Peyer's patch (tissue), 4 donors: ENCODE results near the gene ACTN4. TPM values are rescaled to one million over a fixed set of nuclear protein-coding genes. Genes with fewer than 3 reads are reported as not detected.
A peak's percentile ranks its signal among the peaks of the same experiment; 100 is the strongest.

ENCODE experiments used
- DNase-seq, 3 donors: peaks; one replicate each; pipeline ENCODE4 v3.0.0-alpha.2; 2017 to 2019
- H3K27ac ChIP-seq, 4 donors: fragments of 200-600 bp; sonication (generic); one replicate each; pipeline ENCODE4 v1.5.1; 2016 to 2019
- H3K27me3 ChIP-seq, 2 donors: fragments of 200-600 bp; sonication (generic); one replicate each; pipeline ENCODE4 v1.5.1; 2019
- H3K36me3 ChIP-seq, 3 donors: fragments of 200-600 bp; sonication (generic); one replicate each; pipeline ENCODE4 v1.5.1; 2016 to 2019
- H3K4me1 ChIP-seq, 4 donors: fragments of 200-600 bp; sonication (generic); one replicate each; pipeline ENCODE4 v1.5.1; 2016 to 2019
- H3K4me3 ChIP-seq, 4 donors: fragments of 200-600 bp; sonication (generic); 1 replicate in 3 of 4; 2 replicates in 1 of 4; pipeline ENCODE4 v1.5.1; 2016 to 2019; ENCODE audit warnings: mild to moderate bottlenecking in 1 of 4
- H3K9me3 ChIP-seq, 4 donors: fragments of 200-600 bp; sonication (generic); one replicate each; pipeline ENCODE4 v1.5.1; 2016 to 2019; ENCODE audit warnings: mild to moderate bottlenecking in 1 of 4
- POLR2A ChIP-seq, 2 donors: fragments of 450-650 bp; IDR thresholded peaks; one replicate each; pipeline ENCODE4 v1.5.1; 2017; ENCODE audit warnings: antibody characterized with exemption in 2 of 2, mild to moderate bottlenecking in 2 of 2, moderate library complexity in 2 of 2
- total RNA-seq, 4 donors: library from RNA; depleted of rRNA; stranded (reverse); fragments of >200 nt; gene quantifications; one replicate each; pipeline ENCODE4 v1.1.0, GENCODE V29; 2016
- TF ChIP-seq, protein P1 (sequence below), 6 experiments: fragments of 450-650 bp in 4 of 6; fragments of 200-600 bp in 2 of 6; sonication (generic) in 1 of 6; IDR thresholded peaks; one replicate each; pipeline ENCODE4 v1.5.1; 2017 to 2019; ENCODE audit warnings: antibody characterized with exemption in 6 of 6, mild to moderate bottlenecking in 3 of 6, moderate library complexity in 1 of 6

ACTN4 gene
- total RNA-seq, 4 donors from 2014 or later, result 360 to 1,049 (median 814) TPM

GRCh38 chr19:38632476-38633213, 14.8 kb upstream of the ACTN4 start:
- DNase-seq, result no peak
- TF ChIP-seq, protein P1, sequence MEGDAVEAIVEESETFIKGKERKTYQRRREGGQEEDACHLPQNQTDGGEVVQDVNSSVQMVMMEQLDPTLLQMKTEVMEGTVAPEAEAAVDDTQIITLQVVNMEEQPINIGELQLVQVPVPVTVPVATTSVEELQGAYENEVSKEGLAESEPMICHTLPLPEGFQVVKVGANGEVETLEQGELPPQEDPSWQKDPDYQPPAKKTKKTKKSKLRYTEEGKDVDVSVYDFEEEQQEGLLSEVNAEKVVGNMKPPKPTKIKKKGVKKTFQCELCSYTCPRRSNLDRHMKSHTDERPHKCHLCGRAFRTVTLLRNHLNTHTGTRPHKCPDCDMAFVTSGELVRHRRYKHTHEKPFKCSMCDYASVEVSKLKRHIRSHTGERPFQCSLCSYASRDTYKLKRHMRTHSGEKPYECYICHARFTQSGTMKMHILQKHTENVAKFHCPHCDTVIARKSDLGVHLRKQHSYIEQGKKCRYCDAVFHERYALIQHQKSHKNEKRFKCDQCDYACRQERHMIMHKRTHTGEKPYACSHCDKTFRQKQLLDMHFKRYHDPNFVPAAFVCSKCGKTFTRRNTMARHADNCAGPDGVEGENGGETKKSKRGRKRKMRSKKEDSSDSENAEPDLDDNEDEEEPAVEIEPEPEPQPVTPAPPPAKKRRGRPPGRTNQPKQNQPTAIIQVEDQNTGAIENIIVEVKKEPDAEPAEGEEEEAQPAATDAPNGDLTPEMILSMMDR (IDR thresholded peaks at IDR 0.05), result no peak
- no peak for TF ChIP-seq POLR2A (IDR thresholded peaks at IDR 0.05)
- Histone ChIP-seq H3K9me3 (no peaks in the 10 kb centered on the region), H3K4me1 (peaks cover 0 to 21% (median 4%) of the 10 kb centered on the region in 4 donors), H3K4me3 (no peak overlapping the region), H3K27me3 (no peaks in the 10 kb centered on the region), H3K27ac (no peak overlapping the region), H3K36me3 (peaks cover 0 to 67% (median 0%) of the 10 kb centered on the region in 3 donors)

DNA sequence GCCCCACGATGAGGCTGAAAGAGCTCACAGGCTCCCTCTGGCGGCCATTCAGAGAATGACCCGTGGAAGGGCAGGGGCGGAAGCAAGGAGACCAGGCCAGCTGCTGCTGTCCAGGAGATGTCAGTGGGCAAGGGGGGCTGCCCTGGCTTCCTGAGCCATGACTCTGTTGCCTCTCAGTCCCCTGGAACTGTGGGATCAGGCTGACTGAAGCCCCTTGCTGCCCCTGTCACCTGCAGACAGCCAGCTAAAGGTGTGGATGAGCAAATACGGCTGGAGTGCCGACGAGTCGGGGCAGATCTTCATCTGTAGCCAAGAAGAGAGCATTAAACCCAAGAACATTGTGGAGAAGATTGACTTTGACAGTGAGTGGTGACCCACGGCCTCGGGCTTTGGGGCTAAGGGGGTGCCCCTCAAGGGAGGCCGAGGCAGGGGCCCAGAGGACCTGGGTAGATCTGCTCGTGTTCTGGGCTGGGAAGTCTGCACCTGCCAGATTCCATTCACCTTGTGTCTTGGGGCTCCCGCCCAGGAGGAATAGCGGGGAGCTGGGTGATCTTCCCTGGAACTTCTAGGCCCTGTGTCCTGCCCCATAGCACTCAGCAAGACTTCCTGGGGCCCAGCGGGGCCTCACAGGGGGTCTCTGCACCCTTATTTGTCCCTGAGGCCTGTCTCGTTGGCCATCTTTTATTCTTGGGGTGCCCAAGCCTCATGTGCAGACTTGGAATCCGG, 12.5 kb upstream of the ACTN4 start:
- TF ChIP-seq POLR2A (IDR thresholded peaks at IDR 0.05), result no peak
- TF ChIP-seq, protein P1 (IDR thresholded peaks at IDR 0.05), result peak; percentile 89 to 95 (median 92)
- H3K36me3 ChIP-seq, result peaks cover 0 to 50% (median 0%) of the 10 kb centered on the region in 3 donors
- no peak overlapping the region for H3K4me3 ChIP-seq
- no peaks in the 10 kb centered on the region for H3K27me3 ChIP-seq
- H3K27ac ChIP-seq, result peak overlapping the region in 2 of 4 donors; percentile 3 to 44
- H3K4me1 ChIP-seq, result peaks cover 0 to 21% (median 4%) of the 10 kb centered on the region in 4 donors
- H3K9me3 ChIP-seq, result no peaks in the 10 kb centered on the region
- peak; percentile 74 to 89 (median 85) for DNase-seq

DNA sequence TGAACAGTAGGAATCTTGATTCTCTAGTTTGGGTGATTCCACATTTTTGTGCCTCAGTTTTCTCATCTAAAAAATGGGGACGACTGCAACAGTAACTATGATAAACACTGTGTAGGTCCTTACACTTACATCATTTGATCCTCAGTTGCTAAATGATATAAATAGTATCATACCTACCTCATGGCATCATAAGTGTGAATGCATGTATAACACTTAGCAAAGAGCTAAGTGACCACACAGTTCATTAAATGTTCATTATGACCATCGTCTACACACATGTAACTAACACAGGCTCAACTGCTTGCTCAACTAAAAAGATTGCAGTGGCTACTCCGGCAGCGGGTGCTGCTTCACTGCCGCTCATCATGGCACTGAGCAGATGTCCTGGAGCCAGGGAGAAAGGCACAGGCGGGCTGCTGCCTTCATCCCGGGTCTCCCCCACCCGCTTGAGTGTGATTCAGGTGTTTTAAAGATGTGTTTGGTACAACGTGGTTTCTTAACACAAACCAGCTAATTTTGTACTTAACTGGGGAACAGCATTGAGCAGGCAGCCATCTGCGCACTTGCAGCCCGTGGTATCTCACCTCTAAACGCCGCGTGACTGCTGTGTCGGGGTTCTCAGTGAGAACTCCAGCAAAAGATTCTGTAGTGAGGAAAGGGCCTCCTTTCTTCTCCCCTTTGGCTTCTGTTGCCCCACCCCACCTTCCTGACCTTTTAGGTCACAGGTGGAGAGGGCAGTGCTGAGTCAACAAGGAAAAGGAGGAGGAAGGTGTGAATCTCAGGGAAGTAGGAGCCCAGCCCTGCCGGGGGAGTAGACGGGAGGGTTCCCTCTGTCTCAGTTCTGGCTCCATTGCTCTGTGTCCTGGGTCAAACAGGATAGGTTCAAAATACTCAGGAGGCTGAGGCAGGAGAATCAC, 11.7 kb upstream of the ACTN4 start:
- Histone ChIP-seq H3K4me3 (no peak overlapping the region), H3K27me3 (no peaks in the 10 kb centered on the region), H3K36me3 (peaks cover 0 to 43% (median 0%) of the 10 kb centered on the region in 3 donors), H3K9me3 (no peaks in the 10 kb centered on the region), H3K4me1 (peaks cover 0 to 21% (median 4%) of the 10 kb centered on the region in 4 donors), H3K27ac (peak overlapping the region; percentile 59 to 91 (median 66))
- TF ChIP-seq POLR2A (IDR thresholded peaks at IDR 0.05), result no peak
- TF ChIP-seq, protein P1 (IDR thresholded peaks at IDR 0.05), result no peak
- no peak for DNase-seq

- Histone ChIP-seq H3K9me3 (no peaks in the 10 kb centered on the region), H3K4me1 (peaks cover 0 to 21% (median 4%) of the 10 kb centered on the region in 4 donors), H3K27ac (no peak overlapping the region), H3K27me3 (no peaks in the 10 kb centered on the region), H3K36me3 (peaks cover 0 to 22% (median 0%) of the 10 kb centered on the region in 3 donors), H3K4me3 (no peak overlapping the region)
- DNase-seq, result no peak
- TF ChIP-seq, protein P1 (IDR thresholded peaks at IDR 0.05), result no peak
- no peak for TF ChIP-seq POLR2A (IDR thresholded peaks at IDR 0.05)
These were observed 9.0 kb upstream of the ACTN4 start for GRCh38 chr19:38638461-38638860.

GRCh38 chr19:38639679-38640078, 7.8 kb upstream of the ACTN4 start:
- TF ChIP-seq, protein P1 (IDR thresholded peaks at IDR 0.05), result no peak
- TF ChIP-seq POLR2A (IDR thresholded peaks at IDR 0.05), result no peak
- H3K9me3 ChIP-seq, result no peaks in the 10 kb centered on the region
- peaks cover 0 to 21% (median 4%) of the 10 kb centered on the region in 4 donors for H3K4me1 ChIP-seq
- H3K4me3 ChIP-seq, result no peak overlapping the region
- peaks cover 0 to 19% (median 0%) of the 10 kb centered on the region in 3 donors for H3K36me3 ChIP-seq
- H3K27ac ChIP-seq, result peak overlapping the region in 2 of 4 donors; percentile 67 to 79
- DNase-seq, result no peak
- no peaks in the 10 kb centered on the region for H3K27me3 ChIP-seq
